ENCODE results near the gene ARID1A. TPM values are rescaled to one million over a fixed set of nuclear protein-coding genes. Genes with fewer than 3 reads are reported as not detected.

Gene ARID1A
- total and polyA plus RNA-seq, 2 of the 8 experiments (the other 6 are each of a cell fraction or from before 2014, with no cell fraction given) = 52.1 to 103 TPM

DNA sequence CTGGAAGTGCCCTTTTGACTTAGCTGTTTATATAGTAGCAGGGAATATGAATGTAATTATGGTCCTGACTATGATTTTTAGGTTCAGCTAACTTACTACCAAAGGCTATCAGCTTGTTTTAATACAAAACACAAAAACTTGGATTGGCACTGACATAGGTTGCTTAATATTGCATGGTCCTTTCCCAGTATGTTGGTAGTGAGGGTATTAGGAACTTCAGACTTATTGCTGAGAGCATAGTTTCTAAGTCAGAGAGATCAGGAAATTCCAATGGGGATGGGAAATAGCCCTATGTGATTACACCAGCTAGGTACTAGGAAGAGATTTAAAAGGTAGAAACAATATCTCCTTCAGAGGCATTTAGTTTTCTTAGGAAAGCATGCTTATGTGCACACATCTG, 7.7 kb downstream of the ARID1A start (continued):
- no peak for TF ChIP-seq EP300 (IDR thresholded peaks at IDR 0.05; ENCODE audit: borderline replicate concordance in 1 of 2, low read depth in 2 of 2, low read length in 2 of 2)
- no peak for TF ChIP-seq CHD2 (IDR thresholded peaks at IDR 0.05; ENCODE audit: low read length)
- TF ChIP-seq CBX8 (IDR thresholded peaks at IDR 0.05; ENCODE audit: borderline replicate concordance, low read depth, low read length) = no peak
- no peak for TF ChIP-seq KDM5A (IDR thresholded peaks at IDR 0.05; ENCODE audit: low read length)
- no peak for TF ChIP-seq CEBPB (IDR thresholded peaks at IDR 0.05; ENCODE audit: low read depth, low read length)

Data from H1 (cell line).